Lung microvascular endothelial cell (primary cell): ENCODE results near the gene SLC5A10. TPM values are rescaled to one million over a fixed set of nuclear protein-coding genes. Genes with fewer than 3 reads are reported as not detected.
A peak's percentile ranks its signal among the peaks of the same experiment; 100 is the strongest.

ENCODE experiments used
- DNase-seq, 2 donors: peaks; one replicate each; pipeline versions ENCODE4 v3.0.0 to v3.0.0-alpha.2; 2010; ENCODE audit warnings: low read depth in 2 of 2
- total RNA-seq: library from RNA; depleted of rRNA; stranded (reverse); fragments of >200 nt; gene quantifications from 2 replicates; pipeline ENCODE4 v1.2.1, GENCODE V29; 2014

The SLC5A10 gene
- total RNA-seq, 1 donor from 2014 or later: not detected

GRCh38 chr17:18981642-18982424 is 29.9 kb downstream of the SLC5A10 start:
- peak; percentile 67 to 73 for DNase-seq

- DNase-seq: no peak
Measured at GRCh38 chr17:18984273-18985114, 32.5 kb downstream of the SLC5A10 start.

- no peak for DNase-seq
Measured at GRCh38 chr17:18985475-18985874, 33.5 kb downstream of the SLC5A10 start.

GRCh38 chr17:18986541-18987229 is 34.7 kb downstream of the SLC5A10 start:
- no peak for DNase-seq

- no peak for DNase-seq
Measured at GRCh38 chr17:18987230-18987610, 35.3 kb downstream of the SLC5A10 start.

GRCh38 chr17:18987862-18988545 is 36.0 kb downstream of the SLC5A10 start:
- DNase-seq: no peak

- peak in 1 of 2 donors; percentile 79 for DNase-seq
Measured at GRCh38 chr17:18988546-18989173, 36.7 kb downstream of the SLC5A10 start.

- no peak for DNase-seq
Measured at GRCh38 chr17:18990331-18990730, 38.4 kb downstream of the SLC5A10 start.

- DNase-seq: no peak
Measured at GRCh38 chr17:18991531-18992315, 39.8 kb downstream of the SLC5A10 start.

- peak in 1 of 2 donors; percentile 57 for DNase-seq
Measured at GRCh38 chr17:18992454-18993130, 40.6 kb downstream of the SLC5A10 start.

- no peak for DNase-seq
Measured at GRCh38 chr17:18993905-18994526, 42.1 kb downstream of the SLC5A10 start.

GRCh38 chr17:18994631-18995030 is 42.7 kb downstream of the SLC5A10 start:
- DNase-seq: no peak

- no peak for DNase-seq
Measured at GRCh38 chr17:18995220-18995619, 43.3 kb downstream of the SLC5A10 start.

GRCh38 chr17:18996458-18996857 is 44.5 kb downstream of the SLC5A10 start:
- no peak for DNase-seq

- DNase-seq: no peak
Measured at GRCh38 chr17:18997650-18998196, 45.8 kb downstream of the SLC5A10 start.

GRCh38 chr17:18999394-18999793 is 47.4 kb downstream of the SLC5A10 start:
- no peak for DNase-seq

GRCh38 chr17:18999911-19000310 is 47.9 kb downstream of the SLC5A10 start:
- no peak for DNase-seq

- peak; percentile 26 to 41 for DNase-seq
Measured at GRCh38 chr17:19000531-19001325, 48.8 kb downstream of the SLC5A10 start.
